HG03457 (cell line): Measurements from ENCODE around the gene USP35.

Source experiments
- ATAC-seq: cut with Tn5 transposase; IDR thresholded peaks from one replicate; pipeline ENCODE4 v1.9.1; 2021; ENCODE audit warnings: moderate number of reproducible peaks; ENCODE audit not compliant: unreplicated experiment

The USP35 gene, protein sequence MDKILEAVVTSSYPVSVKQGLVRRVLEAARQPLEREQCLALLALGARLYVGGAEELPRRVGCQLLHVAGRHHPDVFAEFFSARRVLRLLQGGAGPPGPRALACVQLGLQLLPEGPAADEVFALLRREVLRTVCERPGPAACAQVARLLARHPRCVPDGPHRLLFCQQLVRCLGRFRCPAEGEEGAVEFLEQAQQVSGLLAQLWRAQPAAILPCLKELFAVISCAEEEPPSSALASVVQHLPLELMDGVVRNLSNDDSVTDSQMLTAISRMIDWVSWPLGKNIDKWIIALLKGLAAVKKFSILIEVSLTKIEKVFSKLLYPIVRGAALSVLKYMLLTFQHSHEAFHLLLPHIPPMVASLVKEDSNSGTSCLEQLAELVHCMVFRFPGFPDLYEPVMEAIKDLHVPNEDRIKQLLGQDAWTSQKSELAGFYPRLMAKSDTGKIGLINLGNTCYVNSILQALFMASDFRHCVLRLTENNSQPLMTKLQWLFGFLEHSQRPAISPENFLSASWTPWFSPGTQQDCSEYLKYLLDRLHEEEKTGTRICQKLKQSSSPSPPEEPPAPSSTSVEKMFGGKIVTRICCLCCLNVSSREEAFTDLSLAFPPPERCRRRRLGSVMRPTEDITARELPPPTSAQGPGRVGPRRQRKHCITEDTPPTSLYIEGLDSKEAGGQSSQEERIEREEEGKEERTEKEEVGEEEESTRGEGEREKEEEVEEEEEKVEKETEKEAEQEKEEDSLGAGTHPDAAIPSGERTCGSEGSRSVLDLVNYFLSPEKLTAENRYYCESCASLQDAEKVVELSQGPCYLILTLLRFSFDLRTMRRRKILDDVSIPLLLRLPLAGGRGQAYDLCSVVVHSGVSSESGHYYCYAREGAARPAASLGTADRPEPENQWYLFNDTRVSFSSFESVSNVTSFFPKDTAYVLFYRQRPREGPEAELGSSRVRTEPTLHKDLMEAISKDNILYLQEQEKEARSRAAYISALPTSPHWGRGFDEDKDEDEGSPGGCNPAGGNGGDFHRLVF

DNA sequence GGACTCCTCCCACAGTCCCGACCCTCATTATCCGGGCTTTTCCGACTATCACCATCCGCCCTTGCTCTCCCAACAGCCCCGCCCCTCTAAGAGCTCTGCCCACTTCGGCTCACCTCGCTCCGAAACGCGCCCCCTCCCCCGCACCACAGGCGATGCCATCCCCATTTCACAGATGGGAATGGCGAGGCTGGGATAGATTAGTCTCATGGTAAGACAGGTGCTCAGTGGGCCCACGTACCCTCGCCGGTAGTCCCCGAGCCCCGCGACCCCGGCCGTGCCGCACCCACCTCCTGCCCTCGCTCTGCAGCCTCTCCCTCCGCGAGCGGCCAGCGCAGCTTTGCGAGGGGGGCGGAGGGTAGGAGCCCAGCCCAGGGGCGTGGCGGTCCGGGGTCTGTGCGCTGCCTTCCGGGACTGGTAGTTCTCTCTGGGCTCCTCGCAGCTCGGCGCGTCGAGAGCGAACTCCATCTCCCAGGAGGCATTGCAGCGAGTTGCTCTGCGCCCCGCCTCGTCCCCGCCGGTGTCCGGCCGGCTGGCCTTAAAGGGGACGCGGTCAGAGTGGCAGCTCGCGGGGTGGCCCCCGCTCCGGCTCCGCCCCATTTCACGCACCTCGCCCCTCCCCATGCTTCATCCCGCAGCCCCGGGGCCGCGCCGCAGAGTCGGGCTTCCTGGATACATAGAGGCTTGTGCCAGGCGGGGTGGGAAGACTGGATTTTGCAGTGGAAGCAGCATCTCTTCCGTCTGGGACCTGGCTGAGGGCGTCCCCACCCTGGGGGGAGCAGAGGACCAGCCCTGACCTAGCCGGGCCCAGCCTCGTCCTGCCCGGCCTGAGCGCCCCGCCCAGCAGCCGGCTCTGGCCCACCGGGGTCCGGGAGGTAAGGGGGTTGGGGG, at the start of gene USP35, which contains the start of gene KCTD21:
Gene USP35, plus strand, starts transcription at position 634 of the 888 bp plus-strand sequence. CDS start 7,327 bp downstream, outside the sequence.
Gene KCTD21, minus strand, starts transcription at position 341 of the 888 bp plus-strand sequence. CDS start 14,072 bp downstream, outside the sequence.
- ATAC-seq: peak; percentile 95

DNA sequence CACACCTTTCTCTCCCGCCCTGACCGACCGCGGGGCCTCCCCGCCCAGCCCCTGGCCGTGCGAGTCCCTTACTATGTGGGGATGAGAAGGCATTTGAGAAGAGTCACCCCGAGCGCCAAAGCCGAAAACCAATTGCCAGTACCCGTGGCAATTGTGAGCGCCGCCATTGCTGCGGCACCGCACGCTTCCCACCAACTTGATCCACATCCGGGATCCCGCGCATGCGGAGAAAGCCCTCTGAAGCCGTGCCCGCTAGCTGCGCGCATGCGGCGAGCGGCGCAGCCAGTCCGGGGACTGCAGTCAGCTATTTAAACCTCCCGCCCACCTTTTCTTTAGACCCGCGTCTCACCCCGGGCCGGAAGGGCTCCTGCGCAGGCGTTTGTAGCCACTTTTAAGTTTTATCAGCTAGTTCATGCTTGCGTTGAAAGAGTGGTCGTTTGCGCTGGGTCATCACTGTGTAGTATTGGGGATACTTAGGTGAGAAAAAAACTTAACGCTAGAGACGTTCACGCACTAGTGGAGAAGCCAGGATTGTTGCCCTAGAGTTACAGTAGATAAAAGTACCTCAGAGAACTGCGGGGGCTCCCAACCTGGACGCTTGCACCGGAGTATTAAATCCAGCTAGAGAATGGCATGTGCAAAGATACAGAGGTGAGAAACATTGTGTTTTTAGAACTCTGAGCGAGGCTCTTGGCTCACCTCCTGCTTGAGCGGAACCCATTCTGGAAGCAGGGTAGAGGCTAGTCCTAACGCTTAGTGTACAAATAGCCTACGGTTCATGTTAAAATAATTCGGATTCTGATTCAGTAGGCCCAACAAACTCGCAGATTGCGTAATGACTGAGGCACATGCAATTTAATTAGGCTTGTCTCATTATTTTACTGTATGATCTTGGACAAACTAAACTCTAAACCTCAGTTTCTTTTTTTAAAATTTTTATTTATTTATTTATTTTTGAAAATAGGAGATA, 49.0 kb upstream of the USP35 start, which contains the start of gene ALG8:
Gene ALG8, minus strand, starts transcription at position 205 of the 970 bp plus-strand sequence. Its CDS starts 38 bp downstream, at position 167.
- ATAC-seq: peak; percentile 84

DNA sequence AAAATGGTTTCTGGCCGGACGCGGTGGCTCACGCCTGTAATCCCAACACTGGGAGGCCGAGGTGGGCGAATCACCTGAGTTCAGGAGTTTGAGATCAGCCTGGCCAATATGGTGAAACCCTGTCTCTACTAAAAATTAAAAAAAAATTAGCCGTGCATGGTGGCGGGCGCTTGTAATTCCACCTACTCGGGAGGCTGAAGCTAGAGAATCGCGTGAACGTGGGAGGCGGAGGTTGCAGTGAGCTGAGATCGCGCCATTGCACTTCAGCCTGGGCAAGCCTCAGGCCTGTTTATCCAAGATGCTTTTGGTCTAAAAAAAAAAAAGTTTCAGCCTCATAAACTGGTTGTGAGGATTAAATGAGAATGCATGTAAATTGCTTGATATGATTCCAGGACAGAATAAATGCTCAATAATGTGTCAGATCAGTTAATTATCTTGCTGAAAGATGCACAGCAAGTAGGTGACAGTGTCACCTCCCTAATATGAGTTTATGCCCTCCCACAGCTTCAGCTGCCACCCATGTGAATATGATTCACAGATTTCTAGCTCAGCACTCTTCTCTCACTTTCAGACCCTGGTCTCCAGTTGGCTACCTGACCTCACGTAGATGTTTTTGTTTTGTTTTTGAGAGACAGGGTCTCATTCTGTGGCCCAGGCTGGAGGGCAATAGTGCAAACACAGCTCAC, 48.2 kb upstream of the USP35 start:
- no peak for ATAC-seq

DNA sequence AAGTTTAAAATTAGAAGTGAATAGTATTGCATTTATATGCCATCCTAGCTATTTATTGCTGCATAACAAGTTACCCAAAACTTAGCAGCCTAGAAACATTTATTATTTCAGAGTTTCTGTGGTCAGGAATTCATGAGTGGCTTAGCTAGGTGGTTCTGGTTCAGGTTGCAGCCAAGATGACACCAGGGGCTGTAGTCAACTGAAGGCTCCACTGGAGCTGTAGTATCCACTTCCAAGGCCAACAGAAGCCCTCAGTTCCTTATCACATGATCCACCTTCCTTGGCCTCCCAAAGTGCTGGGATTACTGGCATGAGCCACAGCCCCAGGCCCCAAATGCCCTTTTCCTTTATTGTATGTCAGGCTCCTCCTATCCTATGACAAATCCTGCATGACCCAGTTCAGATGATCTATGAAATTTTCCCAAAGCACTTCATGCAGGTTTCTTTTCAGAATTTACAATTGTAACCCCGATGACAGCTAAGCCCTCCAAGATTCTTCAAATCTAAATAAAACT, 43.2 kb upstream of the USP35 start:
- ATAC-seq: no peak

DNA sequence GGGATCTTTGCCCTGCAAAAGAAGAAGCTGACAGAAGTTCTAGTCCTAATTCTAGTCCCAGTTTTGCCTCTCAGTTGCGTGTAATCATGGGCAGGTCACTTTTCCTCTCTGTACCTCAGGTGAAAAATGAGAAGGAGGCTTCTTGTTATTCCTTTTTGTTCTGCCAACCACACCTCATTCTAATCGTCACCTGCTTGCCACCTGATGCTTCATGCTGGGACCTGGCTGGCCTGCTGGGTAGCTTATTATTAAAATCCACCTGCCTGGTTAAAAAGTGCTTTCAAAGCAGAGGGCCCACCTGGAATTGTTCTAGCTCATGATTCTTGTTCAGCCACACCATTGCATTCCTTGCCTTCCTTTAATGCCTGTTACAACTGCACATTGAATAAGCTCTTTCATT, 40.9 kb upstream of the USP35 start:
- ATAC-seq: no peak

DNA sequence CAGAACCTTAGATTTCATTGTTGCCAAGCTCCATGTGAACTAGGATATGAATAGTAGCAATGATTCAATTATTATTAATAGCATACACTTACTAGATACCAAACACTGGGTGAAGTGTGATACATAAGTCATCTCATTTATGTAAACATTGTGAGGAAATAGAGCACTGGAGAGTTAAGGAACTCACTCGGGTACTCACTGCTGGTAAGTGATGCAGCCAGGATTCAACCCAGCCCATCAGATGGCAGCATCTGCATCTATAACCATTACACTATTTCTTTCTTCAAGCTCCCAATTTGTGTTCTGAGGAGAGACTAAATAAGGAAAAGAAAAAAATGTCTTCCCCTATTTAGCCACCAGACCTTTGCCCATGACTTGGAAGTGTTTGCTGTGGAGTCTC, 39.1 kb upstream of the USP35 start:
- ATAC-seq: no peak

DNA sequence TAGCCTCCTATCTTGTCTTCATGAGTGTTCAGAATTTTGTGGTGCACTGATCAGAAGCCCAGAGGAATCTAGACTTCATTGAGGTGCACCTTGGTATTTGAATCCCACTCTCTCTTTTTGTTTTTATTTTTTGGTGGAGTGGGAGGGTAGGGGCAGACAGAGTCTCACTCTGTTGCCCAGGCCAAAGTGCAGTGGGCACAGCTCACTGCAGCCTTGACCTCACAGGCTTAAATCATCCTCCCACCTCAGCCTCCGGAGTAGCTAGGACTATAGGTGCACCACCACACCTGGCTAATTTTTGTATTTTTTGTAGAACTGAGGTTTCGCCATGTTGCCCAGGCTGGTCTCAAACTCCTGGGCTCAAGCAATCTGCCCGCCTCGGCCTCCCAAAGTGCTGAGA, 38.4 kb upstream of the USP35 start:
- ATAC-seq: no peak

DNA sequence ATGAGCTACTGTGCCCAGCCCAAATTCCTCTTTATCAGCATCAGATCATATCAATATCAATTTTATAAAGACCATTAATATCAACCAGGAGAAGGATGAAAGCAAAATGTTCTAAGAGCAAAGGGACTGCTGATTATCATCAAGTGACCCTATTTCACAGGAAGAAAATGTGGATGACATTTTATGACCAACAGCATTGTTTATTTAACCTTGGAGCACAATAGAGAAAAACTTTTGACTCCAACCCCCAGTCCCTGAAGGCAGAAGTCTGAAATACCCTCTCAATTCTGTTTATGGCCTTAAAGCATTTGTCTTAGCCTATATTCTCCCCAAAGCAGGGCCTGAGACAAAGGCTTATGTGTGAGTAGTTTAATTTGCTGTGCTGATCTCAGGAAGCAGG, 38.0 kb upstream of the USP35 start:
- no peak for ATAC-seq

DNA sequence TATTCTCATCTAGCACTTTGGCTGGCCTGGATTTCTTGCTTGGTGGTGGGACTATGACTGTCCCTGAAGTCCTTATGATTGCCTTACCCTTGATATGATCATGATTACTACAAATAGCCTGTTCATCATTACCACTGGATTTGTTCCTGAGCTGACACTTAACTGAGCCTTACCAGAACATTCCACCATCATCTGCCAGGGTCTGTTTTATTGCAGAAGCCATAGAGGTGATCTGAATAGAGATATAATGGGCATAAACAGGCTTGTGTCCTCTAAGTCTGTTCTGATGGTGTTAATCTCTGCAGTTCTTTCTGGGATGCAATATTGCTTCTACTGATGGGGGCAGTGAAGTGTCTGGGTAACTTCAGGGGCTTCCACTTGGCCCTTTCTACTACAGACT, 36.9 kb upstream of the USP35 start:
- ATAC-seq: no peak

DNA sequence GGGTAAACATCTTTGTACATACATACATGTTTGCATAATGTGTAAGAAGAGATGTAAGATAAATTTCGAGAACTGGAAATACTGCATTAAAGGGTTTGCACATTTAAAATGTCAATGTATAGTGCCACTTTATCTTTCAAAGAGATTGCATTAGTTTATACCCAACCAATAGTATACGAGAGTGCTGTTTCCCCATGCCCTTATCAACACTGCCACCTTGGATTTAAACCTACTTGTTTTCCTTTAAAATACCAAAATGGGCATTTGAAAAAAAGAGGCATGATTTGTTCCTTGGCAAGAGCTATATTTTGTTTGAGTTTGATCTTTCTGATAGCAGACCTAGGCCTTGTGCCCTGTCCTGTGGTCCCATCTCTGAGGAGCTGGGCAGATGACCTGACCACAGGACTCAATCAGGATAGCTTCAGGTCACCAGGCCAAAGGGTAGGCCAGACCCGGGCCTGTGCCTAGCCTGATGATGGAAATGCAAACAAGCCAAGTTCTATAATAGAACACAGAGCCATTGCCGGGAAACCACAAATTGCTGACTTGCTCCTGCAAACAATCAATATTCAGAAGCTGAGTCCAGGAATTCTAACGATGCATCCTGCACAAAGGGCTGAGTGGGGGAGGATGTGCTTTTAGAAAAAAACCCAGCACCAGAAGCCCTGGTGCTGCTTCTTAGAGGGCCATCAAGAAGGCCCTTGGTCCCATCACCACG, 32.4 kb upstream of the USP35 start:
- ATAC-seq: no peak

DNA sequence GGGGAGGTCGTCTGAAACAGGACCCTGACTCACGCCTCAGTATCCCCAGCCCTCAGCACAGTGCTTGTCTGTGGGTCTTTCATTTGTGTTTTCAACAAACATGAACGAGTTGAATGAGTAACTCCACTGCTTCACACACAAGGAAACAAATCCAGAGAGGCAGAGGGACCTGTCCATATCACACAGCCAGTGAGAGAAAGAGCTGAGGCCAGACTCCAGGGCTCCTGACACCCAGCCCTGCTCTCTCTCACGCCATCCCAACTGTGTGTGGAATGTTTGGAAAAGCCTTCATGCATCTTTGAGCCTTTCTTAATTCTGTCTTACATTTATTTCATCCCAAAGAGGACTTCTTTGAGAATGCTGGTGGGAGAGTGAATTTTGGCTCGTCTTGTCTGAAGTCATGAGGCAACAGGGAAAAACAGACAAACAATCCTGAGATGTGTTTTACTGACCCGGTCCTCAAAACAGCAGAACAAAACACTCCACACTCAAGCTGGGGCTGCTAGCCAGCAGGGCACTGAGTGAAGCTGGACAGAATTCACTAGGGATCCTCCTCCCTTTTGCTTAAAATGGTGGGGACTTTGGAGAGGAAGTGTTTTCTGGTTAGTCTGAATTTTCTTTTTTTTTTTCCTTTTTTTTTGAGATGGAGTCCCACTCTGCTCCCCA, 29.6 kb upstream of the USP35 start:
- ATAC-seq: no peak

DNA sequence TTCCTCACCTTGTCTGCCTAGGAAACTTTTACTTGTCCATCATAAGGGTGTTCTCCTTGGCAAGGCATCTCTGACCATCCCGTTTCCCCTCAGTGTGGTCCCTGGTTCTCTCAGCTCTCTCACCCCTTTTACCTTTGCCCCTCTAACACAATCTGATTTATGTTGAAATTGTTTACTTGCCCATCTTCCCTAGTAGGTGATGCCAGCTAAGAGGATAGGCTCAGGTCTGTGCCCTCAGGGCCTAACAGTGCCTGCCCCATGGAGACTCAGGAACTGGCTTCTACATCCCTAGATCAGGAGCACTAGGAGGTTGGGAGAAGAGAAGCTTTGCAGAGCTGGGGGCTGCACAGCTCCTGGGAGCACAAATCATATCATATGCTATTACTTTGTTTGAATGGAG, 28.2 kb upstream of the USP35 start:
- ATAC-seq: no peak

DNA sequence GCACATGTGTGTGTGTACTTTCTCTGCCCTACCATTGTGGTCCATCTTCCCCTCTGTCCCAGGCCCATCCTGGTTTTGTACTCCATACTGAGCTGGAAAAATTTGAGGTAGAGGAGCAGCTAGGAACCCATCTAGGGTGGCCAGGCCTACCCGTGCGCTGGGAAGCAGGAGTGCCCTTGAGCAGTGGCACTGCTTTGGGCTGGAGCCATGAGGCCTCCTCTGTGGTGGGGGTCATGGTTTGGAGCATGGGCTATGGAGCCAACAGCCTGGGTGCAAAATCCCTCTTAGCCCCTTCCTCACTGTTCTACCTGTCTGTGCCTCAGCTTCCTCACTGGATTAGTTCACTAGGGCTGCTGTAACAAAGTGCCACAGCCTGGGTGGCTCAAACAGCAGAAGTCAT, 27.4 kb upstream of the USP35 start:
- no peak for ATAC-seq

DNA sequence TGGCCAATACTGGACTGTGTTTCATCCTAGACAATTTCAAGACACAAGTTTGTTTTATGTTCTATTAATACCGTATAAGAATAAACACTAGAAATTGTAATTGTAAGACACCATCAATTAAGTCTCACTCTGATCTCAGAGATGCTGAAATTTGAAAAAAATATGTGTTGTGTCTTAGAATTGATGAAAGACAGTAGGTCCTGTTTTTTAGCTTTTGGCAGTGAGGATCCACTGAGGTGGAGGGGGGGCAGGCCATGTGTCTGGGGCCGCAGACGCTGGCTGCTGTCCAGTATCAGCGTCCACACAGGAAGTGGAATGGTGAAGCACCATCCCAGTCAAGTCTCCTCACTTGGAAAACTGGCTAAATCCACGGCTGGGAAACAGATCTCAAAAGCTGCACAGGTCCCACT, 26.8 kb upstream of the USP35 start:
- ATAC-seq: no peak

DNA sequence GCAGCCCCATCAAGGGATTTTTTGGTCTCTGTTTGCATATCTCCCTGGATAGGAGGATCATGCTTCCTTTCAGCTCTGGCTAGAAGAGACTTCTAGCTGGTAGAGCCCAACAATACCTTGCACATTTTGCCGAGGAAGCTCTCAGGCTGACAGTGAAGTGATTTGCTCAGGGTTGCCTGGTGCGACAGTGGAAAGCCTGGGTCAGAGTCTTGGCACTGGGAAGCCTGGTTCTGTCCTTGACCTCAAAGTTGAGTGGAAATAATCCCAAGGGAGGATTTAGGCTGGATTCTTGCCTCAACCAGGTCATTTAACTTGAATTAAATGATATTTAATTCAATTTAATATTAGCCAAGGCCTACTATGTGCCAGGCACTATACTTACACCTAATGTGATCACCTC, 24.9 kb upstream of the USP35 start:
- no peak for ATAC-seq

DNA sequence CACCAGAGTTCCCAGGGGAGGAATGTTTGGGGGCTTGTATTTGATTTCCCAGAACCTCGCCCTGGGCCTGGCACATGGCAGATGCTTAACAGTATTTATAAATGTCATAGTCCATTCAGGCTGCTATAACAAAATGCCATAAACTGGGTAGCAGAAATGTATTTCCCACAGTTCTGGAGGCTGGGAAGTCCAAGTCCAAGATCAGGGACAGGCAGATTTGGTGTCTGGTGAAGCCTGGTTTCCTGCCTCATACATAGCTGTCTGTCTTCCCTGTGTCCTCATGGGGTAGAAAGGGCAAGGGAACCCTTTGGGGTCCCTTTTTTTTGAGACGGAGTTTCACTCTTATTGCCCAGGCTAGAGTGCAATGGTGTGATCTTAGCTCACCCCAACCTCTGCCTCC, 24.2 kb upstream of the USP35 start:
- ATAC-seq: no peak

DNA sequence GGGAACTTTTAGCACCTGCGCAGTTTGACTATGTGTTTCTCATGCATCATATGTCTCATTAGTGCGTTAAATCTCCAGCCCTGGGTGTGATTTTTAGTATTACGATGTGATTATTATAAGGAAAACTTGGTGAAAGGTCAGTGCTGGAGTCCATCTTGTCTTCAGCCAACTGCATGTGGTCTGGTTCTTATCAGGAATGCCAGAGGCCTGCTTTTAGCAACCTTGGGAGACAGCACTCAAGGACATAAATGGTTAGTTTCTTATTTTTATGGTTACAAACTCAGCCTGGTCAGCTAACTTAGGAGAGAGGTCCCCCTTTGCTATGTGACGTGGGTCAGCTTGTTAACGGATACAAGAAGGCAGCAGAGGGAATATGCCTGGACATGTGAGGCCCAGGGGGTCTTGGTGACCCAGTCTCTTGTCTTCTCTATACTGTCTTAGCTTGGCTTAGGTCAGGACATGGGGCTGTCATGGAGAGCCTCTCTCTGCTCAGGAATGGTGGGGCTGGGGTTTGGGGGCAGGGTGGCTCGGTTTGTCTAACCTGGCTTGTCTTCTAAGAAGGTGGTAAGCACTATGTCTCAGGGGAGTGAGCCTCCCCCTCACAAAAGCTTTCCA, 21.8 kb upstream of the USP35 start:
- no peak for ATAC-seq
